Neural cell (in vitro differentiated cells): ENCODE results near the gene PRR36.

Source experiments
- EP300 ChIP-seq: fragments of 450-650 bp; conservative IDR thresholded peaks from 2 replicates; pipeline ENCODE4 v1.6.1; 2014; ENCODE audit warnings: antibody characterized with exemption, mild to moderate bottlenecking, moderate library complexity; ENCODE audit not compliant: poor library complexity, severe bottlenecking
- EZH2 ChIP-seq: fragments of 200-600, 300-800 bp; shearing (Covaris generic), sonication (generic); IDR thresholded peaks from 2 replicates; pipeline ENCODE4 v1.6.1; 2014; ENCODE audit warnings: antibody characterized with exemption, low read length, borderline replicate concordance, mild to moderate bottlenecking; ENCODE audit not compliant: insufficient read depth, poor library complexity, severe bottlenecking
- POLR2AphosphoS5 ChIP-seq: IDR thresholded peaks from 2 replicates; pipeline ENCODE4 v1.6.1; 2012
- RAD21 ChIP-seq: fragments of 450-650 bp; conservative IDR thresholded peaks from 2 replicates; pipeline ENCODE4 v1.6.1; 2014; ENCODE audit warnings: antibody characterized with exemption, mild to moderate bottlenecking, moderate library complexity
- TAF1 ChIP-seq: IDR thresholded peaks from 2 replicates; pipeline ENCODE4 v1.6.1; 2012; ENCODE audit warnings: low read depth
- TF ChIP-seq, protein P1 (sequence below): fragments of 450-650 bp; IDR thresholded peaks from 2 replicates; pipeline ENCODE4 v1.5.1; 2014; ENCODE audit warnings: antibody characterized with exemption, mild to moderate bottlenecking, moderate library complexity; ENCODE audit not compliant: poor library complexity, severe bottlenecking
- TF ChIP-seq, protein P2 (sequence below): IDR thresholded peaks from 2 replicates; pipeline ENCODE4 v1.6.1; 2012; ENCODE audit warnings: borderline replicate concordance

DNA sequence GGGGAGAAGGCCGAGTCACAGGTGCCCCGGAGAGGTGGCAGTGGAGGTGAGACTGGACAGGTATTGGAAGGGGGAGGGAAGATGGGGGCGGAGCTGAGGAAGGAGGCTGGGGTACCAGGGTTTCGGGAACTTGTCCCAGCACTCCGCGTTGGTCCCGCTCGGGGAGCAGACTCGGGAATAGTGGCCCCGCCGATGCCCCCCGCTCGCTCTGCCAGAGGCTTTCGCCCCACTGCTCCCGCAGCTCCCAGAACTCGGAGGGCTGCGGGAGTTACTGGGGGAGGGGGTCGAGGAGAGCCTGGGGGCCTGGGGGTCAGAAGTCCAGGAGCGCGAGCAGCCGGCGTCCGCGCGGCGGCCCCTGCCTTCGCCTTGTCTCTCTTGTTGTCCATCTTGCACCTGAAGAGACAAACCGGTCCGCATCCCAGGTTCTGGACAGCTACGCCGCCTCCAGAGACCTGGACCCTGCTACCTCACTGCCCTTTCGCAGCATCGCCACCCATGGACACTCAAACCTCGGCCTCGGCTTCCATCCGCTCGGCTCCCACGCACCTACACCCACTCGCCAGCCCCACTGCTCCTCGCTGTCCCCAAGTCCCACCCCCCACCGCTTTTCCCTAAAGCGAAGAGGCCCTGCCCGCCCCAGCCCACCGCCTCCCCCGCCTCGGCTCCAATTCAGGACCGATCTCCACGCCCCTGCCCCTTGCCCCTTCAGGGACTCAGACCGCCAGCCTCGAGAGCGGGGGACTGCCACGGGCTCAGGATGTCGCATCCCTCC, 700 bp downstream of the PRR36 start:
- TF ChIP-seq EP300, result no peak
- no peak for TF ChIP-seq RAD21
- TF ChIP-seq, protein P1, sequence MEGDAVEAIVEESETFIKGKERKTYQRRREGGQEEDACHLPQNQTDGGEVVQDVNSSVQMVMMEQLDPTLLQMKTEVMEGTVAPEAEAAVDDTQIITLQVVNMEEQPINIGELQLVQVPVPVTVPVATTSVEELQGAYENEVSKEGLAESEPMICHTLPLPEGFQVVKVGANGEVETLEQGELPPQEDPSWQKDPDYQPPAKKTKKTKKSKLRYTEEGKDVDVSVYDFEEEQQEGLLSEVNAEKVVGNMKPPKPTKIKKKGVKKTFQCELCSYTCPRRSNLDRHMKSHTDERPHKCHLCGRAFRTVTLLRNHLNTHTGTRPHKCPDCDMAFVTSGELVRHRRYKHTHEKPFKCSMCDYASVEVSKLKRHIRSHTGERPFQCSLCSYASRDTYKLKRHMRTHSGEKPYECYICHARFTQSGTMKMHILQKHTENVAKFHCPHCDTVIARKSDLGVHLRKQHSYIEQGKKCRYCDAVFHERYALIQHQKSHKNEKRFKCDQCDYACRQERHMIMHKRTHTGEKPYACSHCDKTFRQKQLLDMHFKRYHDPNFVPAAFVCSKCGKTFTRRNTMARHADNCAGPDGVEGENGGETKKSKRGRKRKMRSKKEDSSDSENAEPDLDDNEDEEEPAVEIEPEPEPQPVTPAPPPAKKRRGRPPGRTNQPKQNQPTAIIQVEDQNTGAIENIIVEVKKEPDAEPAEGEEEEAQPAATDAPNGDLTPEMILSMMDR, result no peak
- no peak for TF ChIP-seq POLR2AphosphoS5
- no peak for TF ChIP-seq EZH2
- TF ChIP-seq, protein P2, sequence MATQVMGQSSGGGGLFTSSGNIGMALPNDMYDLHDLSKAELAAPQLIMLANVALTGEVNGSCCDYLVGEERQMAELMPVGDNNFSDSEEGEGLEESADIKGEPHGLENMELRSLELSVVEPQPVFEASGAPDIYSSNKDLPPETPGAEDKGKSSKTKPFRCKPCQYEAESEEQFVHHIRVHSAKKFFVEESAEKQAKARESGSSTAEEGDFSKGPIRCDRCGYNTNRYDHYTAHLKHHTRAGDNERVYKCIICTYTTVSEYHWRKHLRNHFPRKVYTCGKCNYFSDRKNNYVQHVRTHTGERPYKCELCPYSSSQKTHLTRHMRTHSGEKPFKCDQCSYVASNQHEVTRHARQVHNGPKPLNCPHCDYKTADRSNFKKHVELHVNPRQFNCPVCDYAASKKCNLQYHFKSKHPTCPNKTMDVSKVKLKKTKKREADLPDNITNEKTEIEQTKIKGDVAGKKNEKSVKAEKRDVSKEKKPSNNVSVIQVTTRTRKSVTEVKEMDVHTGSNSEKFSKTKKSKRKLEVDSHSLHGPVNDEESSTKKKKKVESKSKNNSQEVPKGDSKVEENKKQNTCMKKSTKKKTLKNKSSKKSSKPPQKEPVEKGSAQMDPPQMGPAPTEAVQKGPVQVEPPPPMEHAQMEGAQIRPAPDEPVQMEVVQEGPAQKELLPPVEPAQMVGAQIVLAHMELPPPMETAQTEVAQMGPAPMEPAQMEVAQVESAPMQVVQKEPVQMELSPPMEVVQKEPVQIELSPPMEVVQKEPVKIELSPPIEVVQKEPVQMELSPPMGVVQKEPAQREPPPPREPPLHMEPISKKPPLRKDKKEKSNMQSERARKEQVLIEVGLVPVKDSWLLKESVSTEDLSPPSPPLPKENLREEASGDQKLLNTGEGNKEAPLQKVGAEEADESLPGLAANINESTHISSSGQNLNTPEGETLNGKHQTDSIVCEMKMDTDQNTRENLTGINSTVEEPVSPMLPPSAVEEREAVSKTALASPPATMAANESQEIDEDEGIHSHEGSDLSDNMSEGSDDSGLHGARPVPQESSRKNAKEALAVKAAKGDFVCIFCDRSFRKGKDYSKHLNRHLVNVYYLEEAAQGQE, result no peak
- no peak for TF ChIP-seq TAF1
